AG10803 (cell line): ENCODE results near the gene CHRNA4.

Source experiments
- DNase-seq: peaks from one replicate; pipeline ENCODE4 v3.0.0; 2010; ENCODE audit warnings: low read depth
- H3K4me3 ChIP-seq: 2 replicates; pipeline ENCODE4 v1.5.1; 2011; ENCODE audit warnings: mild to moderate bottlenecking, low read length, control low read depth
- CTCF ChIP-seq: conservative IDR thresholded peaks from 2 replicates; pipeline ENCODE4 v1.5.1; 2011; ENCODE audit warnings: mild to moderate bottlenecking, low read length, control low read depth, inconsistent platforms

CHRNA4 gene

DNA sequence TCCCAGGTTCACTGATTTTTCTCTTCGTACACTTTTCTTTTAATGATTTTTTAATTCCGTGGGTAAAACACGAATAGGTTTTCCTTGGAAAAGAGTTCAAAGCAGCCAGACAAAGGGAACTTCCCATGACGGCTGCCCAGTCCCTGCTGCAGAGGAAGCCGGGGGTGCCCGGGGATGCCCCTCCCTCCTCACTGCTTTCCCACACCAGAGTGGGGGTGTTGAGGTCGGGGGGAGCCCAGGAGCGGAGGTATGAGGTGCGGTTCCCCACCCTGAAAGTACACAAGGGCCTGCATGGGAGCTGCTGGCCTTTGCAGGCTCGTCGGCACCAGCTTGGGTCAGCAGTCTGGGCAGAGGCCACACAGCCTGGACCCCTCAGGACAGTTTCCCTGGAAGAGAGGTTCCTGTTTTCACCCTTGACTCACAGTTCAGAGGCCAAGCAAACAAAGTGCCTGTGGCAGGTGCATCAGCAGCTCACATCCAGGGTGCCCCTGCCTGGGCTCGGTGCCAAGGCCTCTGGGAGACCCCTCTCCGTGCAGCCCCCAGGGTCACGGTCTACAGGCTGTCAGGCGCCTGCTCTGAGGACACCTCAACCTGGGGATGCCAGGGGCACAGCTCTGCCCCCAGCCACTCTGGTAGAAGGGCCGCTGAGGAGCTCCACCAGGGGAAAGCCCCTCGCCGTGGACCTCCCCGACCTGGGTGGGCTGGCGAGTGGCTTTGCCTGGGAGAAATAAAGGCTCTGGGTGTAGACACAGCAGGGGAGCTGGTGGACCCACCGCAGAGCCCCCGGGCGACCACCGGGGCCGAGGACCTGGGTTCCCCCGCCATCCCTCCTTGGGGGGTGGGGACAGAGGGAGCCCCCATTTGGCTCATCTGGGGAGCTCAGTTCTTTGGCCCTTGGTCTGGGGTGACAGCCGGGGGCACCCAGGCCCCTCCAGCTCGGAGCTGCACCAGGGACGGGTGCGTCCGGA is 15.4 kb upstream of the CHRNA4 start:
- H3K4me3 ChIP-seq, result no peak overlapping the region
- DNase-seq, result no peak
- no peak for TF ChIP-seq CTCF

DNA sequence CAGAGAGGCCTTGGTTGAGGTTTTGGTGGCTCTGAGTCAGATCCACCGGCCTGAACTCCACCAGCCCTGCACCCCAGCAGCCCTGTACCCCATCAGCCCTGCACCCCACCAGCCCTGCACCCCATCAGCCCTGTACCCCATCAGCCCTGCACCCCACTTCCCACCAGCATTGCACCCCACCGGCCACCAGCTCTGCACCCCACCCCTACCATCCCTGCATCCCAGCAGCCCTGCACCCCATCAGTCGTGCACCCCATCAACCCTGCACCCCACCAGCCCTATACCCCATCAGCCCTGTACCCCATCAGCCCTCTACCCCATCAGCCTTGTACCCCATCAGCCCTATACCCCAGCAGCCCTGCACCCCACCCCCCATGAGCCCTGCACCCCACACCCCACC is 14.3 kb upstream of the CHRNA4 start:
- DNase-seq, result no peak
- H3K4me3 ChIP-seq, result no peak overlapping the region
- TF ChIP-seq CTCF, result no peak

- TF ChIP-seq CTCF, result no peak
These were observed 13.4 kb upstream of the CHRNA4 start for GRCh38 chr20:63374504-63374903.

GRCh38 chr20:63373996-63374395 is 12.8 kb upstream of the CHRNA4 start:
- no peak for DNase-seq
- no peak for TF ChIP-seq CTCF
- H3K4me3 ChIP-seq, result no peak overlapping the region

More at GRCh38 chr20:63374504-63374903, 13.4 kb upstream of the CHRNA4 start:
- DNase-seq, result no peak
- no peak overlapping the region for H3K4me3 ChIP-seq

GRCh38 chr20:63372971-63373885 is 12.1 kb upstream of the CHRNA4 start:
- no peak for TF ChIP-seq CTCF

GRCh38 chr20:63371291-63371865 is 10.2 kb upstream of the CHRNA4 start:
- DNase-seq, result no peak
- TF ChIP-seq CTCF, result no peak
- no peak overlapping the region for H3K4me3 ChIP-seq

More at GRCh38 chr20:63372971-63373885, 12.1 kb upstream of the CHRNA4 start:
- no peak for DNase-seq
- no peak overlapping the region for H3K4me3 ChIP-seq
